NCI-H2107 treated with DMSO at 0.1 percent for 48 hours (cell line): ENCODE measurements around the gene GCDH.
"Not testable (repeated sequence)": the region's sequence is repeated elsewhere in the genome, so short reads cannot be mapped to it uniquely, and the experiment has no call there.

Source experiments
- DNase-seq: peaks from one replicate; lab custom pipeline; 2025; ENCODE audit not compliant: unreplicated experiment; lab: John Stamatoyannopoulos, UW

GCDH gene

GRCh38 chr19:12872255-12872654 lies 18.7 kb upstream of the GCDH start:
- DNase-seq: no peak

GRCh38 chr19:12872941-12873890 lies 17.7 kb upstream of the GCDH start:
- no peak for DNase-seq

- DNase-seq: no peak
Observed at GRCh38 chr19:12873891-12874745, 16.8 kb upstream of the GCDH start.

- DNase-seq: no peak
Observed at GRCh38 chr19:12875086-12875485, 15.9 kb upstream of the GCDH start.

- peak; percentile 5 for DNase-seq
Observed at GRCh38 chr19:12880551-12881171, 10.3 kb upstream of the GCDH start.

GRCh38 chr19:12881172-12881808 lies 9.7 kb upstream of the GCDH start, which contains the start of gene DNASE2:
Gene DNASE2 (minus strand): TSS chr19:12881449. CDS start chr19:12881375, 74 bp downstream.
- peak; percentile 95 for DNase-seq

GRCh38 chr19:12882589-12882988 lies 8.4 kb upstream of the GCDH start:
- DNase-seq: no peak

GRCh38 chr19:12884202-12884601 lies 6.8 kb upstream of the GCDH start:
- DNase-seq: no peak

- DNase-seq: no peak
Observed at GRCh38 chr19:12884627-12884925, 6.4 kb upstream of the GCDH start.

- DNase-seq: peak; percentile 84
Observed at GRCh38 chr19:12884926-12885748, 5.8 kb upstream of the GCDH start.

GRCh38 chr19:12885749-12886650 lies 5.0 kb upstream of the GCDH start:
- no peak for DNase-seq

GRCh38 chr19:12886651-12886968 lies 4.3 kb upstream of the GCDH start:
- DNase-seq: no peak

GRCh38 chr19:12886969-12887747 lies 3.8 kb upstream of the GCDH start, which contains the start of gene KLF1:
Gene KLF1 (minus strand): TSS chr19:12887201. CDS start chr19:12887140, 61 bp downstream.
- DNase-seq: no peak

GRCh38 chr19:12888006-12888603 lies 2.9 kb upstream of the GCDH start:
- DNase-seq: no peak

- DNase-seq: not testable (repeated sequence)
Observed at GRCh38 chr19:12890299-12890786, 617 bp upstream of the GCDH start.

GRCh38 chr19:12891553-12892021 lies 627 bp downstream of the GCDH start:
- DNase-seq: no peak

- DNase-seq: no peak
Observed at GRCh38 chr19:12893582-12893981, 2.6 kb downstream of the GCDH start.

- DNase-seq: no peak
Observed at GRCh38 chr19:12896460-12896859, 5.5 kb downstream of the GCDH start.
